ENCODE results near the gene ACOT8. TPM values are rescaled to one million over a fixed set of nuclear protein-coding genes. Genes with fewer than 3 reads are reported as not detected.
A peak's percentile ranks its signal among the peaks of the same experiment; 100 is the strongest.

ACOT8 gene
- total and polyA plus RNA-seq, 4 donors, result 24.7 to 34.3 (median 31.9) TPM

- peak; percentile 91 to 95 (median 92) for DNase-seq
- ATAC-seq (ENCODE audit: insufficient read depth, low FRiP score), result peak; percentile 78
- Histone ChIP-seq H3K36me3 (ENCODE audit: control insufficient read depth in 4 of 4, insufficient read depth in 4 of 4, low read length in 4 of 4) (peaks cover 0 to 41% (median 17%) of the 10 kb centered on the region in 4 donors), H3K9me3 (ENCODE audit: control insufficient read depth in 4 of 4, insufficient read depth in 3 of 4, low read length in 3 of 4) (no peaks in the 10 kb centered on the region), H3K4me3 (peak within 1 kb of the TSS; percentile 93), H3K27ac (ENCODE audit: low read depth in 1 of 2, low read length in 1 of 2) (peak within 1 kb of the TSS; percentile 75 to 94), H3K9ac (ENCODE audit: insufficient read depth in 1 of 2, low read length in 2 of 2) (peak within 1 kb of the TSS in 1 of 2 donors; percentile 46), H3K27me3 (ENCODE audit: control insufficient read depth in 3 of 3, insufficient read depth in 3 of 3, low read length in 2 of 3) (no peaks in the 10 kb centered on the region), H3K4me1 (ENCODE audit: control insufficient read depth in 5 of 5, insufficient read depth in 5 of 5, low read length in 5 of 5) (peaks cover 0 to 14% (median 10%) of the 10 kb centered on the region in 5 donors)
- TF ChIP-seq CTCF (IDR thresholded peaks at IDR 0.05; ENCODE audit: control extremely low read depth, extremely low read depth), result no peak
- 1% methylated on average over 57 to 78 of the region's 78 CpGs for WGBS, 2 donors
Observed at GRCh38 chr20:45890985-45891983, 34.1 kb upstream of the ACOT8 start, which contains the start of the genes CTSA and NEURL2. Gene CTSA, plus strand, starts transcription at chr20:45891335. Its CDS starts 234 bp downstream, at chr20:45891569. Gene NEURL2, minus strand, starts transcription at chr20:45891208. Its CDS starts 217 bp downstream, at chr20:45890991.

GRCh38 chr20:45890077-45890984, 33.1 kb upstream of the ACOT8 start:
- H3K4me1 ChIP-seq (ENCODE audit: control insufficient read depth in 5 of 5, insufficient read depth in 5 of 5, low read length in 5 of 5), result peaks cover 0 to 14% (median 10%) of the 10 kb centered on the region in 5 donors
- DNase-seq (peak; percentile 89 to 92 (median 91)), ATAC-seq (ENCODE audit: insufficient read depth, low FRiP score) (peak; percentile 48)
- peak overlapping the region; percentile 93 for H3K4me3 ChIP-seq
- peaks cover 0 to 40% (median 16%) of the 10 kb centered on the region in 4 donors for H3K36me3 ChIP-seq (ENCODE audit: control insufficient read depth in 4 of 4, insufficient read depth in 4 of 4, low read length in 4 of 4)
- H3K9ac ChIP-seq (ENCODE audit: insufficient read depth in 1 of 2, low read length in 2 of 2), result peak overlapping the region in 1 of 2 donors; percentile 46
- H3K9me3 ChIP-seq (ENCODE audit: control insufficient read depth in 4 of 4, insufficient read depth in 3 of 4, low read length in 3 of 4), result no peaks in the 10 kb centered on the region
- peak overlapping the region; percentile 75 to 94 for H3K27ac ChIP-seq (ENCODE audit: low read depth in 1 of 2, low read length in 1 of 2)
- WGBS, 2 donors, result 1 to 2% methylated on average over 76 to 79 of the region's 79 CpGs
- peak; percentile 41 for TF ChIP-seq CTCF (IDR thresholded peaks at IDR 0.05; ENCODE audit: control extremely low read depth, extremely low read depth)
- H3K27me3 ChIP-seq (ENCODE audit: control insufficient read depth in 3 of 3, insufficient read depth in 3 of 3, low read length in 2 of 3), result no peaks in the 10 kb centered on the region

- ATAC-seq (ENCODE audit: insufficient read depth, low FRiP score), result no peak
- no peak overlapping the region for H3K9ac ChIP-seq (ENCODE audit: insufficient read depth in 1 of 2, low read length in 2 of 2)
- TF ChIP-seq CTCF (IDR thresholded peaks at IDR 0.05; ENCODE audit: control extremely low read depth, extremely low read depth), result no peak
- H3K9me3 ChIP-seq (ENCODE audit: control insufficient read depth in 4 of 4, insufficient read depth in 3 of 4, low read length in 3 of 4), result no peaks in the 10 kb centered on the region
- no peak overlapping the region for H3K4me3 ChIP-seq
- 84 to 91% methylated on average over 3 of the region's 3 CpGs for WGBS, 2 donors
- H3K27ac ChIP-seq (ENCODE audit: low read depth in 1 of 2, low read length in 1 of 2), result no peak overlapping the region
- H3K4me1 ChIP-seq (ENCODE audit: control insufficient read depth in 5 of 5, insufficient read depth in 5 of 5, low read length in 5 of 5), result peaks cover 0 to 14% (median 10%) of the 10 kb centered on the region in 5 donors
- no peak for DNase-seq
- peaks cover 5 to 28% (median 14%) of the 10 kb centered on the region in 4 donors for H3K36me3 ChIP-seq (ENCODE audit: control insufficient read depth in 4 of 4, insufficient read depth in 4 of 4, low read length in 4 of 4)
- H3K27me3 ChIP-seq (ENCODE audit: control insufficient read depth in 3 of 3, insufficient read depth in 3 of 3, low read length in 2 of 3), result no peaks in the 10 kb centered on the region
Observed at GRCh38 chr20:45888681-45889080, 31.5 kb upstream of the ACOT8 start.
